GM23338 (cell line): ENCODE results near the gene AOPEP.

Source experiments
- CREB1 ChIP-seq: fragments of 250-450 bp; sonication (Bioruptor Pico); IDR thresholded peaks from 2 replicates; pipeline ENCODE4 v1.5.0; 2020; ENCODE audit warnings: low read depth, mild to moderate bottlenecking, moderate library complexity
- EZH2 ChIP-seq: fragments of 200-600 bp; sonication (generic); IDR thresholded peaks from one replicate; pipeline ENCODE4 v1.8.0; 2017; ENCODE audit warnings: antibody characterized with exemption, mild to moderate bottlenecking, low read depth; ENCODE audit not compliant: unreplicated experiment
- EZH2phosphoT487 ChIP-seq: fragments of 200-600 bp; sonication (generic); IDR thresholded peaks from one replicate; pipeline ENCODE4 v1.8.1; 2018; ENCODE audit warnings: antibody characterized with exemption; ENCODE audit not compliant: unreplicated experiment
- POLR2AphosphoS5 ChIP-seq: IDR thresholded peaks from 2 replicates; pipeline ENCODE4 v1.6.1; 2016; ENCODE audit warnings: antibody characterized with exemption, low read depth
- REST ChIP-seq: IDR thresholded peaks from one replicate; pipeline ENCODE4 v1.6.1; 2018; ENCODE audit warnings: antibody characterized with exemption; ENCODE audit not compliant: unreplicated experiment
- ZNF114 ChIP-seq: fragments of 250-450 bp; sonication (Bioruptor Pico); IDR thresholded peaks from 2 replicates; pipeline ENCODE4 v1.5.0; 2020; ENCODE audit warnings: mild to moderate bottlenecking, moderate library complexity
- TF ChIP-seq, protein P1 (sequence below): fragments of 250-450 bp; sonication (Bioruptor Pico); IDR thresholded peaks from 2 replicates; pipeline ENCODE4 v1.5.0; 2020; ENCODE audit warnings: mild to moderate bottlenecking, moderate library complexity
- TF ChIP-seq, protein P2 (sequence below), 2 experiments: fragments of 200-600 bp in 1 of 2; sonication (generic) in 1 of 2; conservative IDR thresholded peaks; 2 replicates each; pipeline versions ENCODE4 v1.5.1 to v1.6.1; 2016 to 2017; ENCODE audit warnings: antibody characterized with exemption in 2 of 2, low read depth in 2 of 2, mild to moderate bottlenecking in 2 of 2, moderate library complexity in 1 of 2

- TF ChIP-seq, protein P1, sequence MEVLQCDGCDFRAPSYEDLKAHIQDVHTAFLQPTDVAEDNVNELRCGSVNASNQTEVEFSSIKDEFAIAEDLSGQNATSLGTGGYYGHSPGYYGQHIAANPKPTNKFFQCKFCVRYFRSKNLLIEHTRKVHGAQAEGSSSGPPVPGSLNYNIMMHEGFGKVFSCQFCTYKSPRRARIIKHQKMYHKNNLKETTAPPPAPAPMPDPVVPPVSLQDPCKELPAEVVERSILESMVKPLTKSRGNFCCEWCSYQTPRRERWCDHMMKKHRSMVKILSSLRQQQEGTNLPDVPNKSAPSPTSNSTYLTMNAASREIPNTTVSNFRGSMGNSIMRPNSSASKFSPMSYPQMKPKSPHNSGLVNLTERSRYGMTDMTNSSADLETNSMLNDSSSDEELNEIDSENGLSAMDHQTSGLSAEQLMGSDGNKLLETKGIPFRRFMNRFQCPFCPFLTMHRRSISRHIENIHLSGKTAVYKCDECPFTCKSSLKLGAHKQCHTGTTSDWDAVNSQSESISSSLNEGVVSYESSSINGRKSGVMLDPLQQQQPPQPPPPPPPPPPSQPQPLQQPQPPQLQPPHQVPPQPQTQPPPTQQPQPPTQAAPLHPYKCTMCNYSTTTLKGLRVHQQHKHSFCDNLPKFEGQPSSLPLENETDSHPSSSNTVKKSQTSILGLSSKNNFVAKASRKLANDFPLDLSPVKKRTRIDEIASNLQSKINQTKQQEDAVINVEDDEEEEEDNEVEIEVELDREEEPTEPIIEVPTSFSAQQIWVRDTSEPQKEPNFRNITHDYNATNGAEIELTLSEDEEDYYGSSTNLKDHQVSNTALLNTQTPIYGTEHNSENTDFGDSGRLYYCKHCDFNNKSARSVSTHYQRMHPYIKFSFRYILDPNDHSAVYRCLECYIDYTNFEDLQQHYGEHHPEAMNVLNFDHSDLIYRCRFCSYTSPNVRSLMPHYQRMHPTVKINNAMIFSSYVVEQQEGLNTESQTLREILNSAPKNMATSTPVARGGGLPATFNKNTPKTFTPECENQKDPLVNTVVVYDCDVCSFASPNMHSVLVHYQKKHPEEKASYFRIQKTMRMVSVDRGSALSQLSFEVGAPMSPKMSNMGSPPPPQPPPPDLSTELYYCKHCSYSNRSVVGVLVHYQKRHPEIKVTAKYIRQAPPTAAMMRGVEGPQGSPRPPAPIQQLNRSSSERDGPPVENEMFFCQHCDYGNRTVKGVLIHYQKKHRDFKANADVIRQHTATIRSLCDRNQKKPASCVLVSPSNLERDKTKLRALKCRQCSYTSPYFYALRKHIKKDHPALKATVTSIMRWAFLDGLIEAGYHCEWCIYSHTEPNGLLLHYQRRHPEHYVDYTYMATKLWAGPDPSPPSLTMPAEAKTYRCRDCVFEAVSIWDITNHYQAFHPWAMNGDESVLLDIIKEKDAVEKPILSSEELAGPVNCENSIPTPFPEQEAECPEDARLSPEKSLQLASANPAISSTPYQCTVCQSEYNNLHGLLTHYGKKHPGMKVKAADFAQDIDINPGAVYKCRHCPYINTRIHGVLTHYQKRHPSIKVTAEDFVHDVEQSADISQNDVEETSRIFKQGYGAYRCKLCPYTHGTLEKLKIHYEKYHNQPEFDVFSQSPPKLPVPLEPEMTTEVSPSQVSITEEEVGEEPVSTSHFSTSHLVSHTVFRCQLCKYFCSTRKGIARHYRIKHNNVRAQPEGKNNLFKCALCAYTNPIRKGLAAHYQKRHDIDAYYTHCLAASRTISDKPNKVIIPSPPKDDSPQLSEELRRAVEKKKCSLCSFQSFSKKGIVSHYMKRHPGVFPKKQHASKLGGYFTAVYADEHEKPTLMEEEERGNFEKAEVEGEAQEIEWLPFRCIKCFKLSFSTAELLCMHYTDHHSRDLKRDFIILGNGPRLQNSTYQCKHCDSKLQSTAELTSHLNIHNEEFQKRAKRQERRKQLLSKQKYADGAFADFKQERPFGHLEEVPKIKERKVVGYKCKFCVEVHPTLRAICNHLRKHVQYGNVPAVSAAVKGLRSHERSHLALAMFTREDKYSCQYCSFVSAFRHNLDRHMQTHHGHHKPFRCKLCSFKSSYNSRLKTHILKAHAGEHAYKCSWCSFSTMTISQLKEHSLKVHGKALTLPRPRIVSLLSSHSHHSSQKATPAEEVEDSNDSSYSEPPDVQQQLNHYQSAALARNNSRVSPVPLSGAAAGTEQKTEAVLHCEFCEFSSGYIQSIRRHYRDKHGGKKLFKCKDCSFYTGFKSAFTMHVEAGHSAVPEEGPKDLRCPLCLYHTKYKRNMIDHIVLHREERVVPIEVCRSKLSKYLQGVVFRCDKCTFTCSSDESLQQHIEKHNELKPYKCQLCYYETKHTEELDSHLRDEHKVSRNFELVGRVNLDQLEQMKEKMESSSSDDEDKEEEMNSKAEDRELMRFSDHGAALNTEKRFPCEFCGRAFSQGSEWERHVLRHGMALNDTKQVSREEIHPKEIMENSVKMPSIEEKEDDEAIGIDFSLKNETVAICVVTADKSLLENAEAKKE (CRISPR knock-in tag), result no peak
- TF ChIP-seq ZNF114 (CRISPR knock-in tag) (no peak), CREB1 (CRISPR knock-in tag) (no peak), POLR2AphosphoS5 (no peak), EZH2 (no peak), REST (no peak), EZH2phosphoT487 (no peak)
- TF ChIP-seq, protein P2, sequence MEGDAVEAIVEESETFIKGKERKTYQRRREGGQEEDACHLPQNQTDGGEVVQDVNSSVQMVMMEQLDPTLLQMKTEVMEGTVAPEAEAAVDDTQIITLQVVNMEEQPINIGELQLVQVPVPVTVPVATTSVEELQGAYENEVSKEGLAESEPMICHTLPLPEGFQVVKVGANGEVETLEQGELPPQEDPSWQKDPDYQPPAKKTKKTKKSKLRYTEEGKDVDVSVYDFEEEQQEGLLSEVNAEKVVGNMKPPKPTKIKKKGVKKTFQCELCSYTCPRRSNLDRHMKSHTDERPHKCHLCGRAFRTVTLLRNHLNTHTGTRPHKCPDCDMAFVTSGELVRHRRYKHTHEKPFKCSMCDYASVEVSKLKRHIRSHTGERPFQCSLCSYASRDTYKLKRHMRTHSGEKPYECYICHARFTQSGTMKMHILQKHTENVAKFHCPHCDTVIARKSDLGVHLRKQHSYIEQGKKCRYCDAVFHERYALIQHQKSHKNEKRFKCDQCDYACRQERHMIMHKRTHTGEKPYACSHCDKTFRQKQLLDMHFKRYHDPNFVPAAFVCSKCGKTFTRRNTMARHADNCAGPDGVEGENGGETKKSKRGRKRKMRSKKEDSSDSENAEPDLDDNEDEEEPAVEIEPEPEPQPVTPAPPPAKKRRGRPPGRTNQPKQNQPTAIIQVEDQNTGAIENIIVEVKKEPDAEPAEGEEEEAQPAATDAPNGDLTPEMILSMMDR (conservative IDR thresholded peaks at IDR 0.05; ENCODE audit: low read depth in 2 of 2), result no peak
Measured at GRCh38 chr9:94889628-94890027, 163.1 kb downstream of the AOPEP start.
